Measurements from ENCODE around the gene NUP210L.

Gene NUP210L

DNA sequence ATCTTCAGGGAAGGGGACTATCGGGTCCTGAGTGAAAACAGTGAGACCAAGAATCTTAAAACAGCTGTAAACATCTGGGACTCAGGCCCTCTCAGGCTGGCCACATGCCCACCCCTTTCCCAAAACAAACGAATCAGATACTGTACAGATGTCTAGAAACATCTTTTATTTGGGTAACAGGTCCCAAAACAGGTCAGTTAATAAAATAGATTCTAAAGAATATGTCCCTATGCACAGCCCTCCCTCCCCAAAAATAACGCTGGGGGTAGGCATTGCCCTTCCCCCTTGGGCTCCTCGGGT lies 196.0 kb downstream of the NUP210L start:
- POLR2A ChIA-PET, result interaction anchor here (0.6 to 1.7 kb wide), 8 partner anchors 9 to 36 kb away, joined by 3 to 17 read pairs (median 4); partner anchors contain the start of genes CREB3L4, DENND4B, GATAD2B and JTB
- TF ChIP-seq, protein P1, sequence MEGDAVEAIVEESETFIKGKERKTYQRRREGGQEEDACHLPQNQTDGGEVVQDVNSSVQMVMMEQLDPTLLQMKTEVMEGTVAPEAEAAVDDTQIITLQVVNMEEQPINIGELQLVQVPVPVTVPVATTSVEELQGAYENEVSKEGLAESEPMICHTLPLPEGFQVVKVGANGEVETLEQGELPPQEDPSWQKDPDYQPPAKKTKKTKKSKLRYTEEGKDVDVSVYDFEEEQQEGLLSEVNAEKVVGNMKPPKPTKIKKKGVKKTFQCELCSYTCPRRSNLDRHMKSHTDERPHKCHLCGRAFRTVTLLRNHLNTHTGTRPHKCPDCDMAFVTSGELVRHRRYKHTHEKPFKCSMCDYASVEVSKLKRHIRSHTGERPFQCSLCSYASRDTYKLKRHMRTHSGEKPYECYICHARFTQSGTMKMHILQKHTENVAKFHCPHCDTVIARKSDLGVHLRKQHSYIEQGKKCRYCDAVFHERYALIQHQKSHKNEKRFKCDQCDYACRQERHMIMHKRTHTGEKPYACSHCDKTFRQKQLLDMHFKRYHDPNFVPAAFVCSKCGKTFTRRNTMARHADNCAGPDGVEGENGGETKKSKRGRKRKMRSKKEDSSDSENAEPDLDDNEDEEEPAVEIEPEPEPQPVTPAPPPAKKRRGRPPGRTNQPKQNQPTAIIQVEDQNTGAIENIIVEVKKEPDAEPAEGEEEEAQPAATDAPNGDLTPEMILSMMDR (IDR thresholded peaks at IDR 0.05; ENCODE audit: insufficient read depth, low read length, missing control alignments), result no peak
- no peak for DNase-seq (ENCODE audit: low read depth, low spot score)
- CTCF ChIA-PET, result interaction anchor here (1.5 to 5.6 kb wide), 2 partner anchors 14 to 28 kb away, joined by 7 to 83 read pairs; partner anchors contain the start of genes DENND4B and RAB13
- peak overlapping the region; percentile 94 for H3K4me3 ChIP-seq (ENCODE audit: low read depth, low read length)

DNA sequence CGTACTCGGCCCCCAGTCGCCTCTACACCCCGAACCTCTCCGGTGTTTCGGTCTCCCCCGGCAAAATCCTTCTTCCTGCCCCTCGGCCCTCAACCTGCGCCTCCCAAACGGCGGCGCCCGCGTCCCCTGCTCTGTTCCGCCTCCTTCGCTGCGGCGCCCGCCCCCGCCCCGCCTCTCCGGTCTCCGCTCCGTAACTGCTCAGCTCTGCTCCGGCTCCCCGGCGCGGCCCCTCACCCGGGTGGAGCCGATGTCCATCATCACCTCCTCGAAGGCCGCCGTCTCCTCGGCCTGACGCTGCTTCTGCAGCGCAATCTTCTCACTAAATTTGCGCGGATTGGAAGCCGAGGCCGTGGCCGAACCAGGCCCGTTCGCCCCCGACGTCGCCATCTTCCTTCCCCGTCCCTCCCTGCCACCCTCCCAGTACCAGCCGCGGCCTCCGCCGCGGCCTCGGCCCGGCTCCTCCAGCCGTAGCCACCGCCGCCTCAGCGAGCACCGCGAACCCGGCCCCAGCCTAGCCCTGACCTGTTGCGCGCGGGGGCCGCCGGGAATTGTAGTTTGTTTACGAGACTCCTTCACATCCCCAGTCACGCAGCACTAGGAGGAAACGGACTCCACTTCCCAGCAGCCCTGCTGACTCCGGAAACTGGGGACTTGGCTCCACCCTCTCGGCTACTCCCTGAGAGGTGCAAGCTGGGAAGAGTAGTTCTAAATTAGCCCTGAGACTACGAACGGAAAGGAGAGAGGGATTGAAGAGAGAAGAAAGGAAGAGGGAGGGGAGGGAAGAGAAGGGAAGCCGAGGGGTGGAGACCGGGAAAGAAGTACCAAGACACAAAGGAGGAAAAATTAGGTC lies 196.5 kb downstream of the NUP210L start, which contains the start of gene CRTC2:
TSS of gene CRTC2 (minus strand) at position 502 of the 850 bp plus-strand sequence. CDS start at position 387, 115 bp downstream.
- ChIA-PET CTCF (interaction anchor here (1.0 to 5.6 kb wide), 3 partner anchors 13 to 138 kb away, joined by 3 to 83 read pairs (median 7); partner anchors contain the start of genes DENND4B and RAB13), POLR2A (interaction anchor here (0.6 to 2.7 kb wide), 11 partner anchors 9 to 35 kb away, joined by 3 to 18 read pairs (median 4); partner anchors contain the start of genes CREB3L4, DENND4B, GATAD2B and JTB)
- TF ChIP-seq, protein P1 (IDR thresholded peaks at IDR 0.05; ENCODE audit: insufficient read depth, low read length, missing control alignments), result peak; percentile 2
- peak; percentile 85 for DNase-seq (ENCODE audit: low read depth, low spot score)
- peak within 1 kb of the TSS; percentile 94 for H3K4me3 ChIP-seq (ENCODE audit: low read depth, low read length)

DNA sequence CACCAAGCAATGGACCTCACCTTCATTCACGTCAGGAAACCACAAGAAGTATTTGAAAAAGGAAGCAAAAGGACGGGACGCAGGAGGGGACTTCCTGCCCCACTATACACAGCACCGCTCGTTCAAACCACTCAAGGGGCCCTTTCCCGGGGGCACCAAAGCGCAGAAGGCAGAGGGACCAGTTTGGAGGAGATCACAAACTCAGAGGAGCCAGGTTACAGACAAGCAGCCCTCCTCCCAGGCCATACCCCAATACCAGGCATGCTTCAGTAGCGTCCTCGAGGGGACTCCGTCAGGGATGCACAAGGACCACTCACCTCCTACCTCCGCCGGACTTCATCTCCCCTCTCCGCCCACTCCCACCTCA lies 197.1 kb downstream of the NUP210L start:
- peak overlapping the region; percentile 94 for H3K4me3 ChIP-seq (ENCODE audit: low read depth, low read length)
- ChIA-PET CTCF (interaction anchor here (0.7 to 5.6 kb wide), 4 partner anchors 9 to 137 kb away, joined by 3 to 83 read pairs (median 6); partner anchors contain the start of genes DENND4B and RAB13), POLR2A (interaction anchor here (0.6 to 2.7 kb wide), 7 partner anchors 8 to 332 kb away, joined by 3 to 18 read pairs (median 4); partner anchors contain the start of genes CREB3L4, DENND4B and JTB)
- no peak for DNase-seq (ENCODE audit: low read depth, low spot score)
- TF ChIP-seq, protein P1 (IDR thresholded peaks at IDR 0.05; ENCODE audit: insufficient read depth, low read length, missing control alignments), result no peak

DNA sequence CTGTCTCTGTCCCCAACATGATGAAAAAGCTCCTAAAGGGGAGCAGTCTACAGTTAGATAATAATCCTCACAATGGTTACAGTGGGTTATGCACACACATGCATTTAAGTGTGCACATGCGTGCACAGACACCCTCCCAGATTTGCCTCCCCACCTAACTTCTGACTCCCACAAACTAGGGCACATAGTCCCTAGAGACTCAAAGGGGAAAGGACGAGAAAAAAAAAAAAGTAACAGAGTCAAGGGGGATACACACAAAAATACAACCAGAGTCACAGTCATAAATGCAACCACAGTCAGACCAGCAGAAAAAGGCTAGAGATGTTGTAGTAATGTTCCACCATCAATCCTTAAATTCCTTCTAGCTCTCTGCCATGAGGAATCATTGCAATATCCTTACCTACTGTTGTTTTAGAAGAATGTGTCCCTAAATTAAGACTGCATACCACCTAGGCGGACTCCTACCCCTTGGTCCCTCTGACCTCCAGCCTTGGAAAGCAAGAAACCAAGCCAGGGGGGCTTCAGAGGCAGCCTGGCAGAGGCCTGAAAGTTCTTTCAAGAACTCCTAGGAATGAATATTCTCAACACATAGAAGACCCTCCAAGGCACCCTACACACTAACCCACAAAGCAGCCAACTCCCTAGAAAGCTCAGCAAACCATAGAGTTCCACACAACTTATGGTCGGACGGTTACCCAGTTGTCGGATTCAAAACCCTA lies 197.7 kb downstream of the NUP210L start:
- ChIA-PET CTCF (interaction anchor here (0.7 to 5.6 kb wide), 6 partner anchors 10 to 137 kb away, joined by 3 to 83 read pairs (median 4); partner anchors contain the start of gene DENND4B), POLR2A (interaction anchor here (0.7 to 2.7 kb wide), 5 partner anchors 8 to 331 kb away, joined by 3 to 18 read pairs (median 4); partner anchors contain the start of genes CREB3L4 and DENND4B)
- H3K4me3 ChIP-seq (ENCODE audit: low read depth, low read length), result peak overlapping the region; percentile 94
- TF ChIP-seq, protein P1 (IDR thresholded peaks at IDR 0.05; ENCODE audit: insufficient read depth, low read length, missing control alignments), result no peak
- no peak for DNase-seq (ENCODE audit: low read depth, low spot score)

DNA sequence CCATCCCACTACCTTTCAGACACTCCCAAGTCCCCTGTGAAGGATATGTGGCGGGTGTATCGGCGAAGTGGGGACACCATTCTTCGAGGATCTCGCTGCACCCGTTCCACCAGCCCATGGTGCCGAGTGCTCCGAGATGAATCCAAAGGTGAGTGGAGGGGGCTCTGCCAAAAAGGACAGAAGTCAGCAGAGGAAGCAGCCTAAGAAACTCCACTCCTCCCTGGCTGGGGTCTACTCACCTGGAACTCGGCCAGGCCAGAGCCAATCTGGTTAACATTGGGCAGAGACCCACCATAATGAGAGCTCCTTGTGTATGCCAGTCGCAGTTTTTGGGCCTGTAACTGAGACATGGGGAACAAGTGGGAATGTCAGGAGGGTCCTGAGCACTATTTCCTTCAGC lies 200.0 kb downstream of the NUP210L start:
- no peak for DNase-seq (ENCODE audit: low read depth, low spot score)
- POLR2A ChIA-PET, result no interaction called here
- CTCF ChIA-PET, result interaction anchor here (5.6 kb wide), 1 partner anchor 10 kb away, joined by 83 read pairs; the partner anchor contains the start of gene DENND4B
- H3K4me3 ChIP-seq (ENCODE audit: low read depth, low read length), result no peak overlapping the region
- TF ChIP-seq, protein P1 (IDR thresholded peaks at IDR 0.05; ENCODE audit: insufficient read depth, low read length, missing control alignments), result no peak
